ENCODE measurements around the gene LPIN3. TPM values are rescaled to one million over a fixed set of nuclear protein-coding genes. Genes with fewer than 3 reads are reported as not detected.

The LPIN3 gene, protein sequence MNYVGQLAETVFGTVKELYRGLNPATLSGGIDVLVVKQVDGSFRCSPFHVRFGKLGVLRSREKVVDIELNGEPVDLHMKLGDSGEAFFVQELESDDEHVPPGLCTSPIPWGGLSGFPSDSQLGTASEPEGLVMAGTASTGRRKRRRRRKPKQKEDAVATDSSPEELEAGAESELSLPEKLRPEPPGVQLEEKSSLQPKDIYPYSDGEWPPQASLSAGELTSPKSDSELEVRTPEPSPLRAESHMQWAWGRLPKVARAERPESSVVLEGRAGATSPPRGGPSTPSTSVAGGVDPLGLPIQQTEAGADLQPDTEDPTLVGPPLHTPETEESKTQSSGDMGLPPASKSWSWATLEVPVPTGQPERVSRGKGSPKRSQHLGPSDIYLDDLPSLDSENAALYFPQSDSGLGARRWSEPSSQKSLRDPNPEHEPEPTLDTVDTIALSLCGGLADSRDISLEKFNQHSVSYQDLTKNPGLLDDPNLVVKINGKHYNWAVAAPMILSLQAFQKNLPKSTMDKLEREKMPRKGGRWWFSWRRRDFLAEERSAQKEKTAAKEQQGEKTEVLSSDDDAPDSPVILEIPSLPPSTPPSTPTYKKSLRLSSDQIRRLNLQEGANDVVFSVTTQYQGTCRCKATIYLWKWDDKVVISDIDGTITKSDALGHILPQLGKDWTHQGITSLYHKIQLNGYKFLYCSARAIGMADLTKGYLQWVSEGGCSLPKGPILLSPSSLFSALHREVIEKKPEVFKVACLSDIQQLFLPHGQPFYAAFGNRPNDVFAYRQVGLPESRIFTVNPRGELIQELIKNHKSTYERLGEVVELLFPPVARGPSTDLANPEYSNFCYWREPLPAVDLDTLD
- 13.5 and 19.5 TPM in 2 replicates for total RNA-seq (2012; rRNA removed)

DNA sequence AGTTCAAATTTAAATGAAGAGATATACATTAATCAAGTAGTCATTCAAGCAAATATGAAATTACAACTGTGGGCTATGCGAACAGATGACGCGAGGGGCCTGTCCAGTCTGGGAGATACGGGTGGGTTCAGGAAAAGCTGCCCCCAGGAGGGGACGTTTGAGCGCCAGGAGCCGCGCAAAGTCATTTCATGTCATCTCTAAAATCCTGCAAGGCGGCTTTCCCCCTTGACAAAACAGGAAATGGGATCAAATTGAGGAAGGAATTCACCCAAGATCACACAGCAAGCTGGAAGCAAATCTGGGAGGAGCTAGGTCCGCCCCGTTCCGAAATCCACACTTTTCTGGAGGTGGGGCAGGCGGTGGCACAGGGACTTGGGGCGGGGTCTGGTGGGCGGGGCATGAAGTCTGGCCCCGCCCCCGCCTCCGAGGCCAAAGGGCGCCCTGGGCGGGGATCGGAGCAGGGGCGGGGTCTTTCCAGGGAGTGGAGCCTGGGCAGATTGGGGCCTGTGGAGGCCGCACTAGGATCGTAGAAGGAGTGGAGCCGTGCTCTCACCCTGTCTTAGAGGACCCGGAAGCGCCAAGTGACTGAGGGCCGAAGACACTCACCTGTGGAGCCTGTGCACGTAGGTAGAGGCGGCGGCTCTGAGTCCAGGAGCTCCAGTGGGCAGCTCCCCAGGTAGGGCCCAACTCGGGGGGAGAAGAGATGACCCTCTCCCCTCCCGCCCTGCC, at the start of gene LPIN3:
Gene LPIN3 (plus strand): TSS at position 495 of the 729 bp plus-strand sequence. CDS start 4,983 bp downstream, outside the sequence.
- peaks cover 28% of the 10 kb centered on the region for H3K4me1 ChIP-seq (ENCODE audit: control insufficient read depth, insufficient read depth, low read length)
- no peaks in the 10 kb centered on the region for H3K9me3 ChIP-seq (replicated peaks; ENCODE audit: low read length)
- H3K27me3 ChIP-seq (ENCODE audit: control insufficient read depth, insufficient read depth, low read length), result no peaks in the 10 kb centered on the region
- H3K9ac ChIP-seq (ENCODE audit: low read depth, low read length), result peak within 1 kb of the TSS; percentile 75
- peak within 1 kb of the TSS; percentile 71 for H3K4me3 ChIP-seq (ENCODE audit: low read length)
- H3K4me2 ChIP-seq (ENCODE audit: low read length), result peak within 1 kb of the TSS; percentile 91
- H3K36me3 ChIP-seq (ENCODE audit: insufficient read depth, low read length), result no peaks in the 10 kb centered on the region

DNA sequence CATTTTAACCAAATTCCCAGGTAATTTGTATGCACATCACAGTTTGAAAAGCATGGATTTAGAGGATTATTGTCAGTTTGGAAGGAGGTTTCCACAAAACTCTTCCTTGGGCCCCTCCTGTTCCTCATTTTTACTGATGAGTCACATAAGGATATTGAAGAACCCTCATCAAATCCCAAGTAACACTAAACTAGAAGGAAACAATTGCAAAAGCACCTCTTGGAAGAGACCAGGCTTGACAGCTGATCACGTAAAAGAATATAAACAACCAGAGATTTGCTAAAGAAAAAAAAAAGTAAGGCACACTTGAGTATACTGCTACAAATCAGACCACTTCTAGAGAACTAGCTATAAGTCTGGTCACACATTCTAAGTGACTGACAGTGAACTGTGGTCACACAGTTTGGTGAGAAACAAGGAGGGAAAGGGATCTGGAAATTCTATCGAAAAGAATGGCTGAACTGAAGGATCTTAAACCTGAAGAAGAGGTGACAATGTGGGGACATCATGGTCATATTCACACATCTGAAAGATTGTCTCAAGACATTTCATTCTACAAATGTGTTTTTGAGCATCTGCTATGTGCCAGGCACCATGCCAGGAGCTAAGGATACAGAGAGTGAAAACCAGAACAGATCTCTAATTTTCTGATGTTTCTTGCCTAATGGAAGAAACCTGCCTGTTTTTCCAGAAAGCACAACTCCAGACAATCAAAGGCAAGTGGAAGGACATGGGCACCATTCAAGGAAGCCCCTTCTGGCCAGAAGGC, 47.2 kb upstream of the LPIN3 start:
- Histone ChIP-seq H3K36me3 (ENCODE audit: insufficient read depth, low read length) (no peaks in the 10 kb centered on the region), H3K9me3 (replicated peaks; ENCODE audit: low read length) (no peaks in the 10 kb centered on the region), H3K4me3 (ENCODE audit: low read length) (no peak overlapping the region)

DNA sequence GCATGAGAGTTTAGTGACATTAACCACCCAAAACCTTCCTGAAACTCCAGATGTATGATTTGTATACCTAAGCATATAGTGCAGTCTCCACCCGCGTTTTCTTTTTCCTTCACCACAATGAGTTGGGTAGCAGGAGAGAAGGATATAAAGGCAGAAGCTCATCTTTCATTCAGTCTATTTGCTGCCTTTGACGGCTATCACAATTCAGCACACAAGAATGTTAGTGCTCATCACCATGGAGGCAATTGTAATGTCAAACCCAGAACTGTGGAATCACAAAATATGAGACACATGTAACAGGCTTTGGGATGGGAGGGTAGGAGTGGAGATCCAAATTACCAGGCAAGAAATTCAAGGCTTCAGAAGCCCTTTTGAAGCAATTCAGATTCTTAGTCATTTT, 40.7 kb upstream of the LPIN3 start:
- Histone ChIP-seq H3K4me3 (ENCODE audit: low read length) (no peak overlapping the region), H3K9me3 (replicated peaks; ENCODE audit: low read length) (no peaks in the 10 kb centered on the region), H3K36me3 (ENCODE audit: insufficient read depth, low read length) (no peaks in the 10 kb centered on the region), H3K9ac (ENCODE audit: low read depth, low read length) (no peak overlapping the region), H3K4me1 (ENCODE audit: control insufficient read depth, insufficient read depth, low read length) (peaks cover 23% of the 10 kb centered on the region), H3K27me3 (ENCODE audit: control insufficient read depth, insufficient read depth, low read length) (no peaks in the 10 kb centered on the region), H3K4me2 (ENCODE audit: low read length) (no peak overlapping the region)

More for the DNA sequence above, 47.2 kb upstream of the LPIN3 start:
- peak overlapping the region; percentile 29 for H3K9ac ChIP-seq (ENCODE audit: low read depth, low read length)
- H3K4me2 ChIP-seq (ENCODE audit: low read length), result peak overlapping the region; percentile 43
- no peaks in the 10 kb centered on the region for H3K27me3 ChIP-seq (ENCODE audit: control insufficient read depth, insufficient read depth, low read length)
- peaks cover 31% of the 10 kb centered on the region for H3K4me1 ChIP-seq (ENCODE audit: control insufficient read depth, insufficient read depth, low read length)

DNA sequence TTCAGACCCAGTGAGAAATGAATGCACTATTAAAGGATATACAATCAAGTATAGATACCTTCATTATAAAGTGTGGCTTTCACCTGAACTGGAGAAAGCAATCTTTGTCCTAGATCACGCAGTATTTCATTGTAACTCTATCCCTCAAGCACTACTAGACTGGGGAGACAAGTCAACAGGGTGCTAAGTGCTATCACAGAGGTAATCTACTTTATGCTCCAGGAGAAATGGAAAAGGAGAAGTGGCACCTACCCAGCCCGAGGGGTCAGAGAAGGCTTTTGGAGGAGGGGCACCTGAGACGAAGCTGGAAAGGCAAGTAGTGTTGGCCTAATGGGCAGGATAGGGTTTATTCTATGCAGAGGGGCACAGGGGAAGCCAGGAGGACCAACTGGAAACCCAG, 40.2 kb upstream of the LPIN3 start:
- Histone ChIP-seq H3K9ac (ENCODE audit: low read depth, low read length) (no peak overlapping the region), H3K4me3 (ENCODE audit: low read length) (no peak overlapping the region), H3K27me3 (ENCODE audit: control insufficient read depth, insufficient read depth, low read length) (no peaks in the 10 kb centered on the region), H3K36me3 (ENCODE audit: insufficient read depth, low read length) (no peaks in the 10 kb centered on the region), H3K4me2 (ENCODE audit: low read length) (no peak overlapping the region), H3K4me1 (ENCODE audit: control insufficient read depth, insufficient read depth, low read length) (peaks cover 23% of the 10 kb centered on the region), H3K9me3 (replicated peaks; ENCODE audit: low read length) (no peaks in the 10 kb centered on the region)

DNA sequence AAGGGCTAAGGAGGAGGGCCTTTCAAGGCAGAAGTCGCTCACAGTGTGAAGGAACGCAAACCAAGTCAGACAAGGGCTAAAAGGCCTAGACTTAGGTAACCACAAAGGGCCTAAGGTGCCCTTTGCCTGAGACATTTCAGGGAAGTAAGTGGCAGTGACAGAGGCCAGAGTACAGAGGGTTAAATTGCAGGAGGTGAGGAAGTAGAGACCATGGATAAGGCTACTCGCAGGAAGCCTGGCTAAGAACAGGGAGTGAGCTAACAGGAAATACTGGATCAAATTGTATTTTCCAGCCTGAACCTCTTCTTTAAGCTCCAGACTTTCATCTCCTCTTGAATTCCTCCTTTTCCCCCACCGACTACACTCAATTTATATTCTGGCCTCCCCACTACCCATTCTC, 39.7 kb upstream of the LPIN3 start:
- Histone ChIP-seq H3K9ac (ENCODE audit: low read depth, low read length) (no peak overlapping the region), H3K4me2 (ENCODE audit: low read length) (no peak overlapping the region), H3K36me3 (ENCODE audit: insufficient read depth, low read length) (no peaks in the 10 kb centered on the region), H3K4me1 (ENCODE audit: control insufficient read depth, insufficient read depth, low read length) (peaks cover 24% of the 10 kb centered on the region), H3K4me3 (ENCODE audit: low read length) (no peak overlapping the region), H3K27me3 (ENCODE audit: control insufficient read depth, insufficient read depth, low read length) (no peaks in the 10 kb centered on the region), H3K9me3 (replicated peaks; ENCODE audit: low read length) (no peaks in the 10 kb centered on the region)

DNA sequence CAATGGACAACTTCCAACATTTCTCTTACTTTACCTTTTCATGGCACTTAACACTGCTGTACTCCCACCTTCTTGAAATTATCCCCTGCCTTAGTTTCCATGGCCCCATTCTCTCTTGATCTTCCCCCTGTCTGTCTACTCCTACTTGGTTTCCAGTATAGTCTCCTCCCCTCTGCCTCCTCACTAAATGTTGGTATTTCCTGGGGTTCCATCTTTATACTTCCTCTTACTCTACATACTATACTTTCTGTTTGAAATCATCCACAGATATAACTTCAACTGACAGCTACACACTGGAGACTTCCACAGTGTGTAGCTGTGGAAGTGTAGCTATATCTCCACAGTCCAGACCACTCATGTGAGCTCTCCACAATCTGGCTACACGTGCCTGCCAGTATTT, 36.6 kb upstream of the LPIN3 start:
- Histone ChIP-seq H3K9me3 (replicated peaks; ENCODE audit: low read length) (no peaks in the 10 kb centered on the region), H3K27me3 (ENCODE audit: control insufficient read depth, insufficient read depth, low read length) (no peaks in the 10 kb centered on the region), H3K36me3 (ENCODE audit: insufficient read depth, low read length) (no peaks in the 10 kb centered on the region), H3K4me1 (ENCODE audit: control insufficient read depth, insufficient read depth, low read length) (peaks cover 47% of the 10 kb centered on the region), H3K4me2 (ENCODE audit: low read length) (no peak overlapping the region), H3K4me3 (ENCODE audit: low read length) (no peak overlapping the region), H3K9ac (ENCODE audit: low read depth, low read length) (no peak overlapping the region)

DNA sequence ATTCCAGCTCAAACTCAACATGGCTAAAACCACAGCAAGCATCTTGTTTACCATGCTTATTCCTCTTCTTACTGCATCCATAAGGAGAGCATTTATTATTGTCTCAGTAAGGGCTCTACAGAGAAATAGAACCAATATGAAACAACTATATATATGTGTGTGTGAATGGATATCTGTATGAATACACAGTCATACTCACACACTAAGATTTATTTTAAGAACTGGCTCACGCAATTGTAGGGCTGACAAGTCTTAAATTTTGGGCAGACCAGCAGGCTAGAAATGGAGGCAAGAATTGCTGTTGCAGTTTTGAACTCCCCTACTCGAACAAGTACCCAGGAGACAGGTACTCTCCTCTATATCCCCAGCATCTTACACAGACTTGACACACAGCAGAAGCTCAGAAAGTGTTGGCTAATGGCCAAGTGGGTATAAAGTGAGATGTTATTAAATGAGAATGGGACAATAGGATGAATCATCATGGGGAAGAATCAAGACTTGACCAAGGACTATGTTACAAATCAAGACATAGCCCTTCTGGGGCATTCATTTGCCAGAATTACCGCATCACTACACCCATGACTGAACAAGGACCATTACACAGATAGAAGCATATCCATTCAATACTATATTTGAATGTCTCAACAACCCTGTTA, 36.1 kb upstream of the LPIN3 start:
- Histone ChIP-seq H3K9me3 (replicated peaks; ENCODE audit: low read length) (no peaks in the 10 kb centered on the region), H3K4me3 (ENCODE audit: low read length) (no peak overlapping the region), H3K27me3 (ENCODE audit: control insufficient read depth, insufficient read depth, low read length) (no peaks in the 10 kb centered on the region), H3K4me1 (ENCODE audit: control insufficient read depth, insufficient read depth, low read length) (peaks cover 50% of the 10 kb centered on the region), H3K9ac (ENCODE audit: low read depth, low read length) (no peak overlapping the region), H3K4me2 (ENCODE audit: low read length) (no peak overlapping the region), H3K36me3 (ENCODE audit: insufficient read depth, low read length) (no peaks in the 10 kb centered on the region)

DNA sequence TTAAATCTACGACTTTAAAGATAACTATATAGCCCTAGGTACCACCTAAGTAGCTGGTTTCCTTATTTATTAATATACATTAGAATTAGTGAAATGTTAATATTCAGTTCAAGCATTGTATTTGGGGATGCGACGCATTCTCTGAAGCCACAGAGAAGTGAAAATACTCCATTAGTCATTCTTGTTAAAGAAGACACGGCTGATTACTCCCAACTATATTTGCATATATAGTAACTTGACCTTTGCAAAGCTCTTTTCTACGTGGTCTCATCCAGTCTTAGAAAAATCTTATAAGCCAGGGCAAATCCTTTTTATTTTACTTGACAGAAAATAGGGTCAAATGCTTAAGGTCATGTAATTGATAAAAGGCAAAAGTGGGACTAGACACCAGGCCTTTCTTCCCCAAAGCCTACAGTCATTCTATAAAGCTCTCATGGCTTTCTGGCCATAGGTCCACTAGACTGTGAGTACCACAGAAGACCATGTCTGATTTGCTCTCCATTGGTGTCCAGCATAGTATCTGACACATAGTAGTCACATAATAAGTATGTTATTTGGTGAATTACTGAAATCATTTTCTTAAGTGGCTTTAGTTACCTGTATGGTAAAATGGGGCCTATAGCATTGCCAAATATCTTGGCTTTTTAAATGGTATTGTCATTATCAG, 34.4 kb upstream of the LPIN3 start:
- peaks cover 41% of the 10 kb centered on the region for H3K4me1 ChIP-seq (ENCODE audit: control insufficient read depth, insufficient read depth, low read length)
- H3K4me3 ChIP-seq (ENCODE audit: low read length), result no peak overlapping the region
- H3K36me3 ChIP-seq (ENCODE audit: insufficient read depth, low read length), result no peaks in the 10 kb centered on the region
- no peaks in the 10 kb centered on the region for H3K9me3 ChIP-seq (replicated peaks; ENCODE audit: low read length)
- H3K4me2 ChIP-seq (ENCODE audit: low read length), result no peak overlapping the region
- no peaks in the 10 kb centered on the region for H3K27me3 ChIP-seq (ENCODE audit: control insufficient read depth, insufficient read depth, low read length)
- no peak overlapping the region for H3K9ac ChIP-seq (ENCODE audit: low read depth, low read length)

DNA sequence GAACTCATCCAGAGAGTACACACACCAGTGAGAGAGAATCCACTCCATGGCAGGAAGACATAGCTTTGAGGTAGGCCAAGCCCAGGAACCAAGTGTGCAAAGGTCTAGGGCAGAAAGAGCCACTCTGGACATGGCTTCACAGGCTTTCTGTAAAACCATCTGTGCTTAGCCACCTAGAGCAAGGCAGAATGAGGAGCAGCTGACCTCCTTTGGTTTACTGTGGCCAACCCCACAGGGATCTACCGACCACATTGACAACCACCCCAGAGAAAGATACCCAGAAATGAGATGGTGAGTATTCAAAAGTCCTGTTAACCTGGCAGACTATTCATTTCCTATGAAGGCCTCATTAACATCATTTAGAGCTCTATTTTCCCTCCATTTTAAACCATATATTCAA, 33.6 kb upstream of the LPIN3 start:
- Histone ChIP-seq H3K36me3 (ENCODE audit: insufficient read depth, low read length) (peaks cover 7% of the 10 kb centered on the region), H3K9me3 (replicated peaks; ENCODE audit: low read length) (no peaks in the 10 kb centered on the region), H3K4me1 (ENCODE audit: control insufficient read depth, insufficient read depth, low read length) (peaks cover 38% of the 10 kb centered on the region)

DNA sequence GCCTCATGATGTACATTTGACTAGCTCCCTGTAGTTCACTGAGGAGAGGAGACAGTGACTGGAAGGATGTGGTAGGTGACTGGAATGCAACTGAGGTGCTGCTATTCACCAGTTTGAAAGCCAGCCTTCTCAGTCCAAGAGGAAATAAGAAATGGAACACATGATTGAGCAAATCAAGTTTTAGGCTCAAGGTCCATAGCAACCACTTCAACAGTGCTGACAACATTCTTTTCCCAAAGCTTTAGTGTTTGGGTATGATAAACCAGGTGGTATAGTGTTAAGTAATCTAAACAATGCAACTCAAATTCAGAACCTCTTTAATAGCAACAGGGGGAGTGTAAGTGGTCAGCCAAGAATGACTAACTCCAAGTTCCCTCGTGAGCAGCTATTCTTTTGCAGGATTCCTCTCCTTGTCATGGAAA, 32.3 kb upstream of the LPIN3 start:
- peak overlapping the region; percentile 29 for H3K4me2 ChIP-seq (ENCODE audit: low read length)
- H3K9ac ChIP-seq (ENCODE audit: low read depth, low read length), result peak overlapping the region; percentile 69
- peaks cover 15% of the 10 kb centered on the region for H3K36me3 ChIP-seq (ENCODE audit: insufficient read depth, low read length)
- peaks cover 38% of the 10 kb centered on the region for H3K4me1 ChIP-seq (ENCODE audit: control insufficient read depth, insufficient read depth, low read length)
- H3K27me3 ChIP-seq (ENCODE audit: control insufficient read depth, insufficient read depth, low read length), result no peaks in the 10 kb centered on the region
- no peaks in the 10 kb centered on the region for H3K9me3 ChIP-seq (replicated peaks; ENCODE audit: low read length)
- peak overlapping the region; percentile 6 for H3K4me3 ChIP-seq (ENCODE audit: low read length)

More for the DNA sequence above, 33.6 kb upstream of the LPIN3 start:
- H3K4me2 ChIP-seq (ENCODE audit: low read length), result no peak overlapping the region
- no peak overlapping the region for H3K4me3 ChIP-seq (ENCODE audit: low read length)
- H3K9ac ChIP-seq (ENCODE audit: low read depth, low read length), result no peak overlapping the region
- H3K27me3 ChIP-seq (ENCODE audit: control insufficient read depth, insufficient read depth, low read length), result no peaks in the 10 kb centered on the region
